HCT116 (cell line): ENCODE results near the gene SLC26A9. TPM values are rescaled to one million over a fixed set of nuclear protein-coding genes. Genes with fewer than 3 reads are reported as not detected.

Source experiments
- ATAC-seq: fragments of 200-7000 bp; cut with Tn5 transposase; 2 replicates; pipeline ENCODE4 v1.9.1; 2020; ENCODE audit warnings: mild to moderate bottlenecking, moderate library complexity
- BruUV-seq: library from RNA; stranded (reverse); fragments of 400-500 nt; replicated peaks from 2 replicates; lab custom pipeline; 2021; lab: Mats Ljungman, UMichigan
- CTCF ChIA-PET: fragments of 300-600 bp; sonication (Branson Sonifier 250); formaldehyde crosslinking; loops from one replicate; lab custom pipeline; 2021; ENCODE audit warnings: antibody characterized with exemption; lab: Charles Lee
- POLR2A ChIA-PET: fragments of 300-600, 350-600 bp; sonication (Branson Sonifier 250); formaldehyde crosslinking; loops from one replicate; lab custom pipeline; 2021; ENCODE audit warnings: antibody characterized with exemption; lab: Charles Lee
- RAD21 ChIA-PET, 2 experiments: fragments of 300-600 bp; sonication (Branson Sonifier 250); formaldehyde crosslinking; loops; one replicate each; lab custom pipeline; 2023; ENCODE audit warnings: low total read pairs in 2 of 2; ENCODE audit not compliant: uncharacterized antibody in 2 of 2, unreplicated experiment in 2 of 2, low non-redundant PET in 1 of 2; lab: Charles Lee
- DNase-seq: peaks from one replicate; pipeline ENCODE4 v3.0.0-alpha.2; 2010; ENCODE audit warnings: low read depth, low spot score
- H2AFZ ChIP-seq: fragments of 200-600 bp; shearing (Covaris generic), sonication (generic); 2 replicates; pipeline ENCODE4 v1.6.1; 2017; ENCODE audit warnings: low read depth, mixed run types, mixed read lengths, antibody characterized with exemption, low read length; ENCODE audit not compliant: poor library complexity, severe bottlenecking
- H3K27ac ChIP-seq: 2 replicates; pipeline ENCODE4 v1.5.1; 2012; ENCODE audit warnings: low read depth, low read length
- H3K27me3 ChIP-seq: fragments of 200-600 bp; sonication (generic); 2 replicates; pipeline ENCODE4 v1.6.1; 2016; ENCODE audit warnings: mixed run types, low read length, mixed read lengths; ENCODE audit not compliant: insufficient read depth
- H3K36me3 ChIP-seq, 2 experiments: fragments of 200-500 bp in 1 of 2; fragments of 200-600 bp in 1 of 2; sonication (Bioruptor generic) in 1 of 2; sonication (generic) in 1 of 2; 2 replicates each; pipeline versions ENCODE4 v1.5.1 to v1.6.1; 2014 to 2016; ENCODE audit warnings: low read length in 2 of 2, inconsistent platforms in 1 of 2, mixed read lengths in 1 of 2, mixed run types in 1 of 2; ENCODE audit not compliant: insufficient read depth in 2 of 2, control insufficient read depth in 1 of 2
- H3K4me1 ChIP-seq, 2 experiments: fragments of 200-600 bp in 1 of 2; sonication (generic) in 1 of 2; 2 replicates each; pipeline versions ENCODE4 v1.5.1 to v1.6.1; 2012 to 2017; ENCODE audit warnings: low read length in 2 of 2, inconsistent platforms in 1 of 2, mild to moderate bottlenecking in 1 of 2, mixed read lengths in 1 of 2, mixed run types in 1 of 2, moderate library complexity in 1 of 2; ENCODE audit not compliant: insufficient read depth in 2 of 2, control insufficient read depth in 1 of 2
- H3K4me2 ChIP-seq: fragments of 200-600 bp; sonication (generic); 2 replicates; pipeline ENCODE4 v1.6.1; 2017; ENCODE audit warnings: mixed run types, low read length, mixed read lengths
- H3K4me3 ChIP-seq, 2 experiments: fragments of 200-600 bp in 1 of 2; sonication (generic) in 1 of 2; replicated peaks in 1 of 2; 2 replicates each; pipeline ENCODE4 v1.5.1; 2011 to 2016; ENCODE audit warnings: low read length in 2 of 2, control low read depth in 1 of 2, low read depth in 1 of 2, mild to moderate bottlenecking in 1 of 2, mixed read lengths in 1 of 2, mixed run types in 1 of 2
- H3K79me2 ChIP-seq: fragments of 200-600 bp; sonication (generic); 2 replicates; pipeline ENCODE4 v1.6.1; 2017; ENCODE audit warnings: mild to moderate bottlenecking, mixed run types, low read length, moderate library complexity, mixed read lengths; ENCODE audit not compliant: insufficient read depth
- H3K9ac ChIP-seq: fragments of 200-600 bp; sonication (generic); 2 replicates; pipeline ENCODE4 v1.6.1; 2016; ENCODE audit warnings: low read length, mixed read lengths
- H3K9me2 ChIP-seq: fragments of 200-600 bp; sonication (generic), shearing (Covaris generic); 2 replicates; pipeline ENCODE4 v1.6.1; 2017; ENCODE audit warnings: mixed run types, mild to moderate bottlenecking, moderate library complexity; ENCODE audit not compliant: insufficient read depth
- H3K9me3 ChIP-seq, 2 experiments: fragments of 200-500 bp in 1 of 2; fragments of 200-600 bp in 1 of 2; sonication (Bioruptor generic) in 1 of 2; sonication (generic) in 1 of 2; 2 replicates each; pipeline ENCODE4 v1.6.1; 2014 to 2017; ENCODE audit warnings: low read length in 2 of 2, mixed read lengths in 2 of 2, inconsistent platforms in 1 of 2, low read depth in 1 of 2, mild to moderate bottlenecking in 1 of 2, mixed run types in 1 of 2, moderate library complexity in 1 of 2; ENCODE audit not compliant: control insufficient read depth in 1 of 2, insufficient read depth in 1 of 2
- H4K20me1 ChIP-seq: fragments of 200-600 bp; sonication (generic), shearing (Covaris generic); 2 replicates; pipeline ENCODE4 v1.6.1; 2017; ENCODE audit warnings: mixed run types, mild to moderate bottlenecking, moderate library complexity; ENCODE audit not compliant: insufficient read depth
- FOSL1 ChIP-seq: IDR thresholded peaks from 2 replicates; pipeline ENCODE4 v1.6.1; 2012; ENCODE audit warnings: low read depth
- MAX ChIP-seq: IDR thresholded peaks from 2 replicates; pipeline ENCODE4 v1.6.1; 2012
- SP1 ChIP-seq: IDR thresholded peaks from 2 replicates; pipeline ENCODE4 v1.6.1; 2012; ENCODE audit warnings: low read depth
- SRF ChIP-seq: IDR thresholded peaks from 2 replicates; pipeline ENCODE4 v1.6.1; 2012; ENCODE audit warnings: low read depth
- ZNF274 ChIP-seq: fragments of 200-500 bp; sonication (Bioruptor generic); IDR thresholded peaks from 2 replicates; pipeline ENCODE4 v1.6.1; 2014; ENCODE audit warnings: mild to moderate bottlenecking, low read depth, low read length, inconsistent platforms
- intact Hi-C: fragments of 100-400 bp; cut with micrococcal nuclease; formaldehyde crosslinking; loops from 2 replicates; pipeline ENCODE4 v1.10.0; 2022
- total RNA-seq: library from RNA; stranded (reverse); gene quantifications from one replicate; pipeline ENCODE4 v1.2.1, GENCODE V29; 2021; ENCODE audit not compliant: unreplicated experiment
- TF ChIP-seq, protein P1 (sequence below): IDR thresholded peaks from 2 replicates; pipeline ENCODE4 v1.6.1; 2012
- TF ChIP-seq, protein P2 (sequence below): IDR thresholded peaks from 2 replicates; pipeline ENCODE4 v1.6.1; 2012; ENCODE audit warnings: low read depth

Gene SLC26A9
- total RNA-seq, 1 experiment from 2014 or later = not detected

GRCh38 chr1:205992218-205992882, 49.1 kb upstream of the SLC26A9 start:
- intact Hi-C loops = no loop called here
- Histone ChIP-seq H4K20me1 (no peaks in the 10 kb centered on the region), H3K79me2 (no peaks in the 10 kb centered on the region), H3K36me3 (no peaks in the 10 kb centered on the region), H3K4me2 (no peak overlapping the region), H3K27me3 (no peaks in the 10 kb centered on the region), H3K4me3 (no peak overlapping the region), H3K9ac (no peak overlapping the region), H3K27ac (no peak overlapping the region), H3K4me1 (peaks cover 0 to 8% of the 10 kb centered on the region in 2 experiments; a peak in 2 of 4 replicates), H2AFZ (no peak overlapping the region), H3K9me3 (no peaks in the 10 kb centered on the region), H3K9me2 (no peaks in the 10 kb centered on the region; the same call in 1 of the 2 replicates)
- no peak for ATAC-seq
- ChIA-PET RAD21 (no interaction called here), CTCF (interaction anchor here (0.6 to 2.4 kb wide), 4 partner anchors 8 to 114 kb away, joined by 3 to 7 read pairs (median 6); no protein-coding TSS in a partner anchor), POLR2A (no interaction called here)
- no peak for DNase-seq
- BruUV-seq = no TSS peak
- TF ChIP-seq ZNF274 (no peak), SRF (no peak), MAX (no peak), FOSL1 (no peak), SP1 (no peak)
- TF ChIP-seq, protein P1, sequence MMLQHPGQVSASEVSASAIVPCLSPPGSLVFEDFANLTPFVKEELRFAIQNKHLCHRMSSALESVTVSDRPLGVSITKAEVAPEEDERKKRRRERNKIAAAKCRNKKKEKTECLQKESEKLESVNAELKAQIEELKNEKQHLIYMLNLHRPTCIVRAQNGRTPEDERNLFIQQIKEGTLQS = no peak
- TF ChIP-seq, protein P2, sequence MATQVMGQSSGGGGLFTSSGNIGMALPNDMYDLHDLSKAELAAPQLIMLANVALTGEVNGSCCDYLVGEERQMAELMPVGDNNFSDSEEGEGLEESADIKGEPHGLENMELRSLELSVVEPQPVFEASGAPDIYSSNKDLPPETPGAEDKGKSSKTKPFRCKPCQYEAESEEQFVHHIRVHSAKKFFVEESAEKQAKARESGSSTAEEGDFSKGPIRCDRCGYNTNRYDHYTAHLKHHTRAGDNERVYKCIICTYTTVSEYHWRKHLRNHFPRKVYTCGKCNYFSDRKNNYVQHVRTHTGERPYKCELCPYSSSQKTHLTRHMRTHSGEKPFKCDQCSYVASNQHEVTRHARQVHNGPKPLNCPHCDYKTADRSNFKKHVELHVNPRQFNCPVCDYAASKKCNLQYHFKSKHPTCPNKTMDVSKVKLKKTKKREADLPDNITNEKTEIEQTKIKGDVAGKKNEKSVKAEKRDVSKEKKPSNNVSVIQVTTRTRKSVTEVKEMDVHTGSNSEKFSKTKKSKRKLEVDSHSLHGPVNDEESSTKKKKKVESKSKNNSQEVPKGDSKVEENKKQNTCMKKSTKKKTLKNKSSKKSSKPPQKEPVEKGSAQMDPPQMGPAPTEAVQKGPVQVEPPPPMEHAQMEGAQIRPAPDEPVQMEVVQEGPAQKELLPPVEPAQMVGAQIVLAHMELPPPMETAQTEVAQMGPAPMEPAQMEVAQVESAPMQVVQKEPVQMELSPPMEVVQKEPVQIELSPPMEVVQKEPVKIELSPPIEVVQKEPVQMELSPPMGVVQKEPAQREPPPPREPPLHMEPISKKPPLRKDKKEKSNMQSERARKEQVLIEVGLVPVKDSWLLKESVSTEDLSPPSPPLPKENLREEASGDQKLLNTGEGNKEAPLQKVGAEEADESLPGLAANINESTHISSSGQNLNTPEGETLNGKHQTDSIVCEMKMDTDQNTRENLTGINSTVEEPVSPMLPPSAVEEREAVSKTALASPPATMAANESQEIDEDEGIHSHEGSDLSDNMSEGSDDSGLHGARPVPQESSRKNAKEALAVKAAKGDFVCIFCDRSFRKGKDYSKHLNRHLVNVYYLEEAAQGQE = no peak
